HG03378 (cell line): ENCODE results near the gene GALNT2.

ENCODE experiments used
- ATAC-seq: cut with Tn5 transposase; IDR thresholded peaks from one replicate; pipeline ENCODE4 v1.9.1; 2021; ENCODE audit warnings: mild to moderate bottlenecking, moderate library complexity; ENCODE audit not compliant: unreplicated experiment

GALNT2 gene

GRCh38 chr1:230109066-230109465, 42.0 kb downstream of the GALNT2 start:
- ATAC-seq = no peak

- ATAC-seq = peak; percentile 85
Measured at GRCh38 chr1:230109895-230110667, 43.0 kb downstream of the GALNT2 start.

- ATAC-seq = no peak
Measured at GRCh38 chr1:230110971-230111370, 43.9 kb downstream of the GALNT2 start.

GRCh38 chr1:230112131-230112701, 45.2 kb downstream of the GALNT2 start:
- ATAC-seq = no peak

- ATAC-seq = no peak
Measured at GRCh38 chr1:230112782-230113181, 45.7 kb downstream of the GALNT2 start.

GRCh38 chr1:230113235-230113592, 46.2 kb downstream of the GALNT2 start:
- no peak for ATAC-seq

GRCh38 chr1:230113593-230114236, 46.7 kb downstream of the GALNT2 start:
- no peak for ATAC-seq

GRCh38 chr1:230114237-230114651, 47.2 kb downstream of the GALNT2 start:
- no peak for ATAC-seq

GRCh38 chr1:230117694-230118093, 50.7 kb downstream of the GALNT2 start:
- no peak for ATAC-seq

- no peak for ATAC-seq
Measured at GRCh38 chr1:230119340-230119739, 52.3 kb downstream of the GALNT2 start.

- no peak for ATAC-seq
Measured at GRCh38 chr1:230120289-230120920, 53.4 kb downstream of the GALNT2 start.

- ATAC-seq = no peak
Measured at GRCh38 chr1:230120921-230121381, 53.9 kb downstream of the GALNT2 start.

GRCh38 chr1:230121950-230122349, 54.9 kb downstream of the GALNT2 start:
- no peak for ATAC-seq

- no peak for ATAC-seq
Measured at GRCh38 chr1:230122366-230123279, 55.6 kb downstream of the GALNT2 start.

- ATAC-seq = peak; percentile 87
Measured at GRCh38 chr1:230123280-230124185, 56.5 kb downstream of the GALNT2 start.

- no peak for ATAC-seq
Measured at GRCh38 chr1:230124186-230125128, 57.4 kb downstream of the GALNT2 start.

- ATAC-seq = no peak
Measured at GRCh38 chr1:230125141-230125540, 58.1 kb downstream of the GALNT2 start.
